ENCODE measurements around the gene CBARP. TPM values are rescaled to one million over a fixed set of nuclear protein-coding genes. Genes with fewer than 3 reads are reported as not detected.
A peak's percentile ranks its signal among the peaks of the same experiment; 100 is the strongest.

CBARP gene
- total and polyA plus RNA-seq, 9 of the 15 experiments (the other 6 are each of a cell fraction or from before 2014, with no cell fraction given) = 0.03 to 8.9 (median 1.2) TPM; not detected in 1

- TF ChIP-seq ZNF592 (IDR thresholded peaks at IDR 0.05) (peak; percentile 87), ZFP36 (IDR thresholded peaks at IDR 0.05; ENCODE audit: low read depth, low read length, partially characterized antibody) (no peak), ZNF41 (CRISPR knock-in tag; conservative IDR thresholded peaks at IDR 0.05) (no peak), KAT7 (CRISPR knock-in tag; IDR thresholded peaks at IDR 0.05; ENCODE audit: borderline replicate concordance) (peak; percentile 61; the same call in 1 of the 2 replicates), ZNF24 (IDR thresholded peaks at IDR 0.05) (no peak), REST (IDR thresholded peaks at IDR 0.05; ENCODE audit: borderline replicate concordance) (peak; percentile 60), REST (CRISPR knock-in tag; IDR thresholded peaks at IDR 0.05; ENCODE audit: low read depth) (peak; percentile 82), ZNF263 (CRISPR knock-in tag; IDR thresholded peaks at IDR 0.05; ENCODE audit: borderline replicate concordance) (peak; percentile 30), SIN3B (IDR thresholded peaks at IDR 0.05; ENCODE audit: low read depth) (0 out of 2 replicates have a peak, but pooled peaks have one; percentile 79), THAP7 (CRISPR knock-in tag; IDR thresholded peaks at IDR 0.05) (no peak)
These were observed 31.8 kb upstream of the CBARP start (continued) for GRCh38 chr19:1269478-1270212.

Data from K562 (cell line).